Gastroesophageal sphincter (tissue), 3 donors: ENCODE data around the gene AKAP13.

Source experiments
- CTCF ChIP-seq, 4 experiments: fragments of 200-600 bp in 2 of 4; fragments of 450-650 bp in 2 of 4; sonication (generic) in 1 of 4; IDR thresholded peaks; one replicate each; pipeline ENCODE4 v1.5.1; 2017 to 2019; ENCODE audit warnings: antibody characterized with exemption in 4 of 4, mild to moderate bottlenecking in 2 of 4, moderate library complexity in 2 of 4
- POLR2A ChIP-seq, 2 donors: fragments of 450-650 bp; IDR thresholded peaks; one replicate each; pipeline ENCODE4 v1.6.1; 2017; ENCODE audit warnings: antibody characterized with exemption in 2 of 2, mild to moderate bottlenecking in 2 of 2, moderate library complexity in 1 of 2
- POLR2AphosphoS5 ChIP-seq: sonication (generic); formaldehyde crosslinking; IDR thresholded peaks from one replicate; pipeline ENCODE4 v1.6.1; 2017; ENCODE audit warnings: antibody characterized with exemption

- no peak for TF ChIP-seq CTCF (IDR thresholded peaks at IDR 0.05)
- TF ChIP-seq POLR2A (IDR thresholded peaks at IDR 0.05) = no peak
- no peak for TF ChIP-seq POLR2AphosphoS5
Measured at GRCh38 chr15:85404176-85404917, 23.9 kb downstream of the AKAP13 start.
